Measurements from ENCODE around the gene ZNF175.
"Not testable (repeated sequence)": the region's sequence is repeated elsewhere in the genome, so short reads cannot be mapped to it uniquely, and the experiment has no call there.

Gene ZNF175

DNA sequence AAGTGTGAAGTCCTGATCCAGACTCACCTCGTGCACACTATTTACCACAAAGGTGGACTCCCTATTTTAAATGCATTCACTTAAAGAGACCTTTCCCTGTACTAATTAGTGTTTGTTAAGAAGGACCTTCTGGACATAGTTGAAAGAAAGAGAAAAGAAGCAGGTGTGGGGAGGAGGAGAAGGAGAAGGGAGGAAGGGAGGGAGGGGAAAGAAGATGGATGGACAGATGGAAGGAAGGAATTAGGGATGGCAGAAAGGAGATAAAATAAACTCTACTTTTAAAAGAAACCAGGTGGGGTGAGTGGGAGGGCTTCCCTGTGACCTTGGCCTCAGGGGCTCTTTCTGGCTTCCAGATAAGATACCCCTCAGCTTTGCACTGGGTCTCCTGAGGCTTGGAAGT is 21.4 kb downstream of the ZNF175 start:
- DNase-seq = no peak

DNA sequence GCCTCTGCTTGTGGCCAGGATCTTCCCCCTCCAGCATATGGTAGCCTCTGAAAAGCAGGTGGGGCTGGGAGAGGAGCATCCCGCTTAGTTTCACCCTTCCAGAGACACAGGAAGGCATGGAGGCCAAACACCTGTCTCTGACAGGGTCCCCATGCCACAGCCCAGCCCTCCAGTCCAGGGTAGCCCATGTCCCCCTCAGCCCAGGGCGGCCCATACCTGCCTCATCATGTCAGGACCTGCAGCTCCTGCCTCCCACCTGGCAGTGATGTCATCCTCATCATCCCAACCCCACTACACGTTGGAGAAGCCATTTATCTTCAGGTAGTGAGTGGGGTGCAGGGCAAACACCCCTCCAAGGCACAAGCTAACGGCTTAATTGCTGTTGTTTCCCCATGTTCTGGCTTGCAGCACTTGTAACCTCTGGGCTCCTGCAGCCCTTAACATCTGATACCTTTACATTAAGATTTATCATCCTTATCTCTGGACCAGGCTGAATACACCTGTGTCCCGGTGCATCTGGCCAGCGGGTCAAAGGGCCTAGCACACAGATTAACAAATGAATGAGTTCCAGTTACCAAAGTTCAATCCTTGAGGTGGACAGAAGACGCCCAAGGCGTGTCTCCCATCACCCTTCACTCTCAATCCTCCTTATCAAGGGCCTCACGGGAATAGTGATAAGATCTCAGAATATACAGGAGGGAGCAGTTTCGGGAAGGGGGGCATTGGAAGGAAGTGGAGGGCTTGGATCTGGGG is 22.2 kb downstream of the ZNF175 start:
- no peak for DNase-seq

DNA sequence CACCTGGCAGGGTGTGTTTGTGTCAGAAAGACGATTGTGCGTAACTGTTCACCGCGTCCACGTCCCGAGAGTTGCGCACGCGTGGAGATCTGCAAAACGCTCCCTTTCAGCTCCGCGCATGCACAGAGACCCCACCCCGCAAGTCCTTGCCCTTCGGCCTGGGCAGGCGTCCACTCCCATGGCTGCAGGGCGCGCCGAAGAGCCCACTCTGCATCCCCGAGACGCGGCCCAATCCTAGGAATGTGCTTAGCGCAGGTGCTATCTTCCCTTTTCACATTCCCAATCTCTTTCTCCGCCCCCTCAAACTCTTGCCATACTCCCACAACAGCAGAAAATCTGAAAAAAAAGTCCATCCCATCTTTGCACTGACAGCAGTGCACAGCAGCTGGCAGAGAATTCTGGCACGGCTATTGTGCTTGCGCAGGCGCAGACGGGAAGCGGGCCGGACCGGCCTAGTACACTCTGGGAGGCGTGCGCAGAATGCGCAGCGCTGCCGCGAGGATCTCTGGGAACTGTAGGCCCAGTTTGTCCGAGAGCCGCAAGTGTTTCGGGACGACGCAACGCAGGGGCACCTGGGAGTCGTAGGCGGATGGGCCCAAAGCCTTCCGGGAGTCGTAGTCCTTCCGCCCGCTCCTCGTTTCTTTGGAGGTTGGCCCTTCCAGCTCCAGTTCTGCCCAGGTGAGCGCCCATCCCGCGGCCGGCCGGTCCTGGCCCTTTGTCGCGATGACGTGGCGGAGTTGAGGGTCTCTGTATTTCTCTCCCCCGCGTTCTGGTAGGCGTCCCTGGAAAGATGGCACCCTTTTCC is 23.1 kb downstream of the ZNF175 start:
- DNase-seq = peak; percentile 99

DNA sequence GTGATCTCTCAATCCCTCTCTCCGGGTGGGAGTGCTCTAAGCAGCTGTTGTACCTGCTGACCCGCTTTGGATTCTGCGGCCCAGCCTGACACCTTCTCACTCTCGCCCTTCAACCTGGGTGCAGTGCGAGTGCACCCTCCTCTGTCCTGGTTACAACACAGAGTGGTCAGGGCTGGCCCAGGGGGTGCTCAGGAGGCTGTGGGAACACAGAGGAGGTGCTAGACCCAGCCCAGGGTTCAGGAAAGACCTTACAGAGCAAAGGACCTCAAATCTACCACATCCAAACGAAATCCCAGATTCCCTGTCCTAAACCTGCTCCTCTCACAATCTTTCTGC is 23.7 kb downstream of the ZNF175 start:
- no peak for DNase-seq

DNA sequence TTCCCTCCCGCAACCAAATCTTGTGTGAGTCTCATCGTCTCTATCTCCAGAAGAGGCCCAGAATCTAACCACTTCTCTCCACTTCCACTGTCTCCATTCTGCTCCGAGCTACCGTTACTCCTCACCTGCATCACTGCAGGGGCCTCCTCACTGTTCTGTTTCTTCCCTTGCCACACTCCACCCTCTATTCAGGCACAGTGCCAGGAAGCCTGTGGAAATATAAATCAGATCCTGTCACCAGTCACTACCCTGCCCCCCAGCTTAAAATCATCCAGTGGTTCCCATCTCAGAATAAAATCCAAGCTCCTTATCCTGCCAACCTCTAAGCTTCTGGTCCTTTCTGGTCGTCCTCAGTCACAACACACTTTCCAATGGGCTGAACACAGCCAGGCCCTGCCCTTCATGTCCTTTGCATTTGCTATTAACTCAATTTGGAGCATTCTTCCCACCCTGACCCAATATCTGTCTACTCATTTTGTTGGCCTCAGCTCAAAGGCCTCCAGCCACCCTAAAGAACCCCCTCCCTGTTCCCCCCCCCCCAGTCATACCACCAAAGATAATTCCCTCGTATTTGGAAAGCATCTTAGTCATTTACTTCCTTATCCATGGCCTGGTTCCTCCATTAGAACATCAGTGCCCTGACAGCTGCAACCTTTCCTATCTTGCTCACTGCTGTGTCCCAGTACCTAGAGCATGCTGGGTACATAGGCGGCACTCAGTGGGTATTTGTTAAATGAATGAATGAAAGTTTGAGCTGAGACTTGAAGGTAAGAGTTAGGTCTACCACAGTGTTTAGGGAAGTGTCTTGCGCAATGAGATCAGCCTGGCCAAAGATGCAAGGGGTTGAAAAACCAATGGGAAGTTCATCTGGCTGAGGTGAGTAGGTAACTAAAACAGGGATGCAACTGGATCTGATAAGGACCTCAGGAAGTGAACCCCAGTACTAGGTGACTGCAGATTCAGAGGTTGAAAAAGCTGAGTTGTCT is 24.4 kb downstream of the ZNF175 start:
- DNase-seq = no peak

DNA sequence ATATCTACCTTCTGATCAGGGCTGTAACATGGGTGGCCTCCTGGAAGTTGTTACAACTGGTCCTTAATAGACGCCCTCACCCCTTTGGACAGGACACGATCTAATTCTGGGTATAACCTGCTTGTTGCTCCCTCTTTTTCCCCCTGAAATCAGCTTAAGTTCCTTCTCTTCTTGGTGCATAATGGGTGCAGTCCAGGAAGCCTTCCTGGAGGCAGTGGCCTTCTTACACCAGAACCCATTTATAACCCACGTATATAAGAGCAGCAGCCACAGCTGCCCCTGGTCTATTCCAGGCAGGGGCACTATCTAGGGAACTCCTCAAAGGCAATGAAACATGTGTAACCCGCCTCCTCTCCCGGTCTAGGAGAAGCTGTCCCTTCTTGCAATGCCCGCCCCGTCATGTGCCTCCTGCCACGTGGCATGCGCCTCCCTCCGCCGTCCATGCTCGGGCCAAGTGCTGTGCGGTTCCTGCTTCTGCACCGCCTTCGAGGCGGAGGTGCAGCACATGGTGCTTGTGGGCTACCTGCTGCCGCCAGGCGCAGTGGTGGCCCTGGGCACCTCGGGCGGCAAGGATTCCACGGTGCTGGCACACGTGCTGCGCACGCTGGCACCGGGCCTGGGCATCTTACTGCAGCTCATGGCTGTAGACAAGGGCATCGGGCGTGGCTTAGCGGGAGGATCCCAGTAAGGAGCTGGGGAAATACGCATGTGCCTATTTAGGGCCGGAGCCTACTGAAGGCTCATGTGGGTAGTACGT is 27.3 kb downstream of the ZNF175 start:
- no peak for DNase-seq

DNA sequence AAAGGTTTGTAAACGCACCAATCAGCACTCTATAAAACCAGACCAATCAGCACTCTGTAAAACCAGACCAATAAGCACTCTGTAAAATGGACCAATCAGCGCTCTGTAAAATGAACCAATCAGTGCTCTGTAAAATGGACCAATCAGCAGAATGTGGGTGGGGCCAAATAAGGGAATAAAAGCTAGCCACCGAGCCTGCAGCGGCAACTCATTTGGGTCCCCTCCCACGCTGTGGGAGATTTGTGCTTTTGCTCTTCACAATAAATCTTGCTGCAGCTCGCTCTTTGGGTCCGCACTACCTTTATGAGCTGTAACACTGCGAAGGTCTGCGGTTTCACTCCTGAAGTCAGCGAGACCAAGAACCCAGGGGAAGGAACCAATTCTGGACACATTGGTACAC is 28.0 kb downstream of the ZNF175 start:
- DNase-seq = no peak

DNA sequence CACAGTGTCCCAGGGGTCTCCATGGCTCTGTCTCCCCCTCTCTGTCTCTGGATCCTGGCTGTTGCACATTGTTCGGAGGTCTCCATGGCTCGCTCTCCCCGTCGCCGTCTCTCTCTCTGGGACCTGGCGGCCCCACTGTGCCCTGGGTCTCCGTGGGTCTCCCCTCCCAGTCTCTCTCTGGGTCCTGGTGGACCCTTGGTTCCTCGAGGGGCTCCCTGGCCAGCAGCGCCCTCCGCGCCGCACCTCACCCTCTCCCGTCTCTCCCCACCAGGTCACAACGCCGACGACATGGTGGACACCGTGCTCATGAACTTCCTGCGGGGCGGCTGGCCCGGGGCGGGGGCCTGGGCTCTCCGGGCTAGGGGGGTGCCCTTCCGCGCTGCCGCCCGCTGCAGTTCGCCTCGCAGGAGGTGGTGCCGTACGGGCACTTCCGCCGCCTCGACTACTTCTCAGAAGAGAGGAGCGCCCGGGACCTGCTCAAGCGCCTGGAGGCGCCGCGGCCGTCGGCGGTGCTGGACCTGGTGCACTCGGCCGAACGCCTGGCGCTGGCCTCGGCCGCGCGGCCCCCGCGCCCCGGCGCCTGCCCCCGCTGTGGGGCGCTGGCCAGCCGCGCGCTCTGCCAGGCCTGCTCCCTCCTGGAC is 30.0 kb downstream of the ZNF175 start:
- DNase-seq = no peak

DNA sequence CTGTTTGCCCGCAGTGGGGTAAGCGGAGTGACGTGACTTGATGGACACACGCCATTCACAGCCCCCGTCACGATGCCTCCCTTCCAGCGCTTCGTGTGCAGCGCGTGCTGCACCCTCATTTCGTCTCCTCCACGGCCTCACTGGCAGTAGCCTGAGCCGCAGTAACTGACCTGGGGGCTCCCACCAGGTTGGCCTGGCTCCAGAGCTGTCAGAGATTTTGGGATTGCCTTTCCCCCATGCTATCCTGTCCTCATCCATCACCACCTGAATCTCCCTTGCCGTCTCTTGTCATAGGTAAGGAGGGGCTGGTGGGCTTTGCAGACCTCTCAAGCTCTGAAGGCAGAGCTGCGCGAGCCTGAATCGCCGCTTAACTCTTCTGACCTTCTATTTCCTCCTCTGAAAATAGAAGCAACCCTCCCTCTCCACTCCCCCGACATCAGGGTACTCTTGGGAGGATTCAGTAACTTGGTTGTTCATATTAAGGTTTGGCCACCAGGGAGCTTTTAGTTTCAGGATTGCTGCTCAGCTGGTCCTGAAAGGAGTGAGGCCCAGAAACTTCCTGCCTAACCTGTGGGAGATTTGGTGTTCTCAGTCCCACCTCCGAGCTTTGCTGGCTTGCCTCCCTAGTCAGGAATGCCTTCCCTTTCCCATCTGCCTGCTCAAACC is 31.2 kb downstream of the ZNF175 start:
- DNase-seq = no peak

DNA sequence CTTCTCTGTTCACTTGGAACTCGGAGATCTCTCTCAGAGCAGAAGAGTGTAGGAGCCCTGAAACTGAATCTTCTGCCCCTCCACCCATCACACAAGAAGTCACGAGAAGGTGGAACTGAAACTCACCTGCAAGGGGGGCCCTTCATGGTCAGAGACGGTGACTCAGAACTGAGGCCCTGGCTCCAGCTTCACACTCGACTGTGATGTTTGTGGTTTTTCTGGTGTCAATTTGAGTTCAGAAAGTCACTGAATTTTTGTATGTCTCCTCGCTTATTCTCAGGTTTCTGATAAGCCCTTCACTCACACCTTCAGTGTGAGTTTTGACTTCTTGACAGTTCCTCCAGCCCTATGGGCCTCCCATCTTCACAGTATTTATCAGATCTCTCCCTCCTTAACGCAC is 36.0 kb downstream of the ZNF175 start:
- DNase-seq = no peak

DNA sequence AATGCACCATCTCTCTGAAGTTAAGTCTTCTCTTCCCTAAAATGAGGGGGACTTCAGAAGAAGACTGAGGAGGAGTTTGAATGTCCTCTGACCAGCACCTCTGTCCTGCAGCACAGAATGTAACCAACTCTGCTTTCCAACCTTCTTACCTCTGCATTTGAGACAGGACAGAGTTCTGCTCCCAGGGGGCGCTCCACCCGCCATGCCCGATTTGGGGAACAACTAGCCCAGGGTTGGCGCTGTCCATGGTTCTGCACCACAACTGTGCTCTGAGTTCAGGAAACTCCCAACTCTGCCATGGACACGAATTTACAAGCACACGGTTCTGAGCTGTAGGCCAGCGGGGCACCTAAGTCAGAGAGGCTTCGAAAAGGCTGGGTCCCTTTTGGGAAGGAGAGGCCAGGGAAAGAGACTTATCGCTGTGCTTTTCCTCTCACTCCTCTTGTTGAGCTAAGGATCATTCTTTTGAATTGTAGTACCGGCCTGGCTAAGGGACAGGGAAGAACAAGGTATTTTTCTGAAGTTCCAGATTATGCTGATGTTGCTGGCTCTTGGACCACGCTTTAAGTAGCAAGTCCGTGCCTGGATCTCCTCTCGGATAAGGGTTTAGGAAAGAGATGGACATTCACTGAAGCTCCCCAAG is 37.0 kb downstream of the ZNF175 start:
- DNase-seq = peak; percentile 50

DNA sequence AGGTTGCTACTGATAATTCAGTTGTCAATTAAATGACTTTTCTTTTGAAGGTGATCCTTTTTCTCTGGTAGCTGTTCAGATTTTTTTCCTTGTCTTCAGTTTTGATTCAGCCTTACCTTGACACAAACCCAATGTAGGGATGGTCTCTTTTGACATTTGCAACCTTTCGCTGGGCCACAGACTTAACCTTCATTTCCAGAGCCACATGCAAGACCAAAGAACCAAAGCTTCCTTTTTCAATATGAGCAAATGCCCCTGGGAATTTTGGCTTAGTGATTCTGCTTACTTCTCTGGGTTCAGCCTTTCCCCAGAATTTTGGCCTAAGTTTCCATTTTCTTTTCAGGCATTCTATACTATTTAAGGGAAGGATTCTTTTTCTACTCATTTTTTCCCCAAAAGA is 39.5 kb downstream of the ZNF175 start:
- no peak for DNase-seq

DNA sequence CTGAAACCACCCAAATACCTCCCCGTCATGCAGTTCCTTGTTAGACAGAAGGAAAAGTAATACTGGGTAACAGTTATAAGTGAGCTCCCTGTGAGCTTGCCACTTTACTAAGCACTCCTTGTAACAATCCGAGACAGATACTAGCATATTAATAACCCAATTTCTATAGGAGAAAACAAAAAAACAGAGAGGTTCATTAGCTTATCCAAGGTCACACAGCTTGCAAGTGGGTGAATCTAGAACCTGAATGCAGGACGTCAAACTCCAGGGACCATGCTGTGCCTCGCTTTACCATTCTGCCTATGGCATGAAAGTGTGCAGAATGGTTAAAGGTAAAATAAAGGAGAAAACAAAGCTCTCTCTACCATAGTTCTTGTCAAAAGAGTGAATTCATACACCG is 43.7 kb downstream of the ZNF175 start:
- no peak for DNase-seq

DNA sequence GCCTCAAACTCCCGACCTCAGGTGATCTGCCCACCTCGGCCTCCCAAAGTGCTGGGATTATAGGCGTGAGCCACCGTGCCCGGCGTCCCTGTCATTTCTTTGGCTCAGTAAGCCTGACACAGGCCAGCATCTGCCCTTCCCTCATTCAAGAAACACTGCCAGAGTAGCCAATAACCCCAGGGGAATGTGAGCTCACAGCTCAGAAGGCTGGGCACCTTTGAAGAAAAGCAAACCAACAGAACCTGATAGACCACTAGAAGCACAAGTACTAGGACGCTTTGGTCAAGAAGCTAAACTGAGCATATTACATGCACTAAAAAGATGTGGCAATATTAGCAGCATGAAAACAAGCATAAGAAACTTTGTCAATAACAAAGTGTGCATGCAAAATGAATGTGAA is 44.9 kb downstream of the ZNF175 start:
- DNase-seq = no peak

DNA sequence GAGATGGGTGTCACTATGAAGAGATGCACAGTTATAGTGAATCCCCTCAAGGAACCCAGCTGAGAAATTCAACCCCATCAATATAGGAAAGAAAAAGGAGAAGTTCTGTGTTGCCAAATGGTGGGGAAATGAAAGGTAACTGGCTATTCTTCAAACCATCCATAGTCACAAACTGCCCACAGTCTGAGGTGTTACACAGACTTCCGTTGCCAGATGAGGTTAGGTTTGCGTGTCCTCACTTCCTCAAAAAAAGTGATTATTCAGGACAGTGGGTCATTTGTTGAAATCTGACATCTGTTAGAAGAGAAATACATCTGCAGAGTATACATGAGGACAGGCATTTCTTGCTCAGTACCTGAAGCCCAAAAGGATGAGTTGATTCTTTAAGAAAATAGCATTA is 50.1 kb downstream of the ZNF175 start:
- DNase-seq = no peak

DNA sequence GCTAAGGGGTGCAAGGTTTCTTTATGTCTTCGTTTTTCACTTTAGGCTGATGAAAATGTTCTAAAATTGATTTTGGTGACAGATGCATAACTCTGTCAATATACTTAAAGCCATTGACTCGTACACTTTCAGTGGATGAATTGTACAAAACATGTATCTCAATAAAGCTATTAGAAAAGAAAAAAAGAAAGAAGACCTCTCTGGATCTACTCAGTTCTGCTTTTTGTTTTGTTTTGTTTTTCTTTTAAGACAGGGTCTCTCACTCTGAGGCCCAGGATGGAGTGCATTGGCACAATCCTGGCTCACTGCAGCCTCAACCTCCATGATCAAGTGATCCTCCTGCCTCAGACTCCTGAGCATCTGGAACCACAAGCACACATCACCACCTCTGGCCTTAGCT is 55.6 kb downstream of the ZNF175 start:
- DNase-seq = no peak

DNA sequence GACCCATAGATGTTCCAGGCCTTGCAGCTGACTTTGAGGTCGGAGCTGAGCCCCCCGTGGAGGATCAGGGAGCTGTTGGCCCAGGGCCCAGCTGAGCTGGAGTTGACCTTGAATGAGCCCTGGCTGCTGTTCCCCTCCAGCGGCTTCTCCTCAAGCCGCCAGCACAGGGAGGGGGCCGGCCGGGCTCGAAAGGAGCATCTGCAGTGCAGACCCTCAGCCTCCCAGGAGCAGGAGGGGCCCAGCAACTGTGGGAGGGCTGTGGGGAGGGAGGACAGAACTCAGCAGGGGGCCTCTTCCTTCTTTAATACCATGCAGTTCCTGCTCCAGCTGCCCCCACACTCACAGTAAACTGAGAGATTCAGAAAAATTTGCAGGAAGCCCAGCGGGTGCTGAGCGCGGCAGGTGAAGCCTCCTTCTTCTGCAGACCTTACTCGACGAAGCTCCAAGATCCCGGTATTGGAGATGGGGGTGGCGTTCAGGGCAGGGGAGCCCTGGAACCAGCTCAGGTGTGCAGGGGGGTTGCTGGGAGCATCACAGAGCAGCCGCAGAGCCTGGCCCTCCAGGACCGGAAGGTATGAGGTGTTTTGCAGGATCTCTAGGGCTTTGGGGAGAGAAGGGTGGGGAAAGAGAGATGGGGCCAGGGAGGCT is 56.5 kb downstream of the ZNF175 start:
- no peak for DNase-seq

DNA sequence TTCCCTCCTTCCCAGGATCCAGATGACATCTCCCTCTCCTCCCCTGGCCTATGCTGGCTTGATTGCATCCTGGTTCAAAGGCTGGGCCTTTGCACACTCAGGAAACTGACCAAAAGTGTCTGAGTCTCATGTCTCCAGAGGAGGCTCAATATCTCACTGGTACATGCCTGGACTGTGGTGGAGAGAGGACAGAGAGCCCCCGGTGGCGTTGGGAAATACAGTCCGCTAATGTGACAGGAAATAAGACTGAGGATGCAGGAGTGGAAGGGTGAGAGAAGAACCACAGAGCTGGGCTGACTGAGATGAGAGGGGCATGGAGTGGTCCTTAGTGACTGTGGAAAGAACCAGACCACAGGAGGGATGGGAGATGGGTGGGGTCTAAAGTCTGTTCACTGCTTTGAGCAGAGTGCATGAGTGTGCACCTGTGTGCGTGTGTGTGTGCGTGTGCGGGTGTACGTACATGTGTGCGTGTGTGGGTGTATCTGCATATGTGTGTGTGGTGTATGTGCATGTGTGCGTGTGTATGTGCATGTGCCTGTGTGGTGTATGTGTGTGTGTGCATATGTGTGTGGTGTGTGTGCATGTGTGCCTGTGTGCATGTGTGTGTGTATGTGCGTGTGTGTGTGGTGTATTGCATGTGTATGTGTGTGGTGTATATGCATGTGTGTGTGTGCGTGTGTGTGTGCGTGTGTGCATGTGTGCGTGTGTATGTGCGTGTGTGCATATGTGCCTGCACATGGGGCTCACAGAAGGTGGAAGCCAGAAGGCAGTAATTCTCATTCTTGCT is 57.3 kb downstream of the ZNF175 start:
- DNase-seq = no peak

DNA sequence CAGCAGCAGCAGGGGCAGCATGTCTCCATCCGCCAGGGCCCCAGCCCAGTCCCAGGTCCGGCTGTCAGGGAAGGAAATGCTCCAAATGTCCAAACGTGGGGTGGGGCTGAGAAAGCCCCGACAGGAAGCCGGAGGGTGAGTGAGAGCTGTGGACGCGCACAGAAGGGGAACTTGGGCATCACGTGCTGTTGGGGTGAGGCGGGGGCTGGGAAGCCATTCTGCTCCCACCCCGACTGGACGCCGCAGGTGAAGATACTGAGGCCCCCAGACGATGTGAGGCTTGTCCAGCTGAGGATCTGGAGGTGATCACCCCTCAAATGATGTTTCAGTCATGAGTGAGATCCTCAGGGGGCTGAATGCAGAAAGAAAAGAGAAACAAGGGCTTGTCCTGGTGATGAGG is 59.2 kb downstream of the ZNF175 start, which contains the start of gene SIGLEC5:
Gene SIGLEC5 (minus strand): TSS at position 87 of the 400 bp plus-strand sequence. CDS start 66 bp downstream, at position 21.
- not testable (repeated sequence) for DNase-seq

Measured in midbrain (tissue), 1 donor.